ENCODE measurements around the gene PKP1.
"Not testable (repeated sequence)": the region's sequence is repeated elsewhere in the genome, so short reads cannot be mapped to it uniquely, and the experiment has no call there.

The PKP1 gene, protein sequence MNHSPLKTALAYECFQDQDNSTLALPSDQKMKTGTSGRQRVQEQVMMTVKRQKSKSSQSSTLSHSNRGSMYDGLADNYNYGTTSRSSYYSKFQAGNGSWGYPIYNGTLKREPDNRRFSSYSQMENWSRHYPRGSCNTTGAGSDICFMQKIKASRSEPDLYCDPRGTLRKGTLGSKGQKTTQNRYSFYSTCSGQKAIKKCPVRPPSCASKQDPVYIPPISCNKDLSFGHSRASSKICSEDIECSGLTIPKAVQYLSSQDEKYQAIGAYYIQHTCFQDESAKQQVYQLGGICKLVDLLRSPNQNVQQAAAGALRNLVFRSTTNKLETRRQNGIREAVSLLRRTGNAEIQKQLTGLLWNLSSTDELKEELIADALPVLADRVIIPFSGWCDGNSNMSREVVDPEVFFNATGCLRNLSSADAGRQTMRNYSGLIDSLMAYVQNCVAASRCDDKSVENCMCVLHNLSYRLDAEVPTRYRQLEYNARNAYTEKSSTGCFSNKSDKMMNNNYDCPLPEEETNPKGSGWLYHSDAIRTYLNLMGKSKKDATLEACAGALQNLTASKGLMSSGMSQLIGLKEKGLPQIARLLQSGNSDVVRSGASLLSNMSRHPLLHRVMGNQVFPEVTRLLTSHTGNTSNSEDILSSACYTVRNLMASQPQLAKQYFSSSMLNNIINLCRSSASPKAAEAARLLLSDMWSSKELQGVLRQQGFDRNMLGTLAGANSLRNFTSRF

GRCh38 chr1:201282931-201283829, at the start of gene PKP1:
Gene PKP1, plus strand, starts transcription at chr1:201283506. Its CDS starts 197 bp downstream, at chr1:201283703.
- DNase-seq = peak; percentile 85

- DNase-seq = not testable (repeated sequence)
Measured at GRCh38 chr1:201239646-201240045, 43.7 kb upstream of the PKP1 start.

DNA sequence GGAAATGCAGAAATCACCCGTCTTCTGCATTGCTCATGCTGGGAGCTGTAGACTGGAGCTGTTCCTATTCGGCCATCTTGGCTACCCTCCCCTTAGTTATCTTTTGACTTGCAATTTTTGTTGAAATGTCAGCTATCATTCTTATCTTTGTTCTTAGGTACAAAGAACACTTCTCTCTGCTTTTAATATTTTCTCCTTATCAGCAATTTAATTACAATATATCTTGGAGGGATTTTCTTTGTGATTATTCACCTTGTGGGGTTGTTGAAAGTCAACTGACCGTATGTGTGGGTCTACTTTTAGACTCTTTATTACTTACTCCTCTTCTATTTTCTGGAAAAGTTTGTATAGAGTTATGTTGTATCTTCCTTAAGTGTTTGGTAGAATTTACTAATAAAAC, 43.1 kb upstream of the PKP1 start:
- DNase-seq = no peak

DNA sequence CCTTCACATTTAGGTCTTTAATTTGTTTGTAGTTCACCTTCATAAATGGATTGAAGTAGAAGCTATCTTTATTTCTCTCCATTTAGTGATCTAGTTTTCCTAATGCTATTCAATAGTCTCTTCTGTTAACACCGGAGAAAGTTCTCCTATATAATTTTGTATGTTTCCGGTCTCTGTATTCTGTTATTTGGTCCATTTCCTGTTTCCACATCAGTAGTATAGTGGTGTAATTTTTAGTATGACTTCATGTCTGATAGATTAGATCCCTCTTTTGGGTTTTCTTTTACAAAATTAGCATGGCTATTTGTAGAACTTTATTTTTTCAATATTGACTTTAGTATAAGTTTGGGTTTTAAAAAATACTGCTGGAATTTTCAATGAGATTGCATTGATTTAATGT, 41.6 kb upstream of the PKP1 start:
- DNase-seq = no peak

DNA sequence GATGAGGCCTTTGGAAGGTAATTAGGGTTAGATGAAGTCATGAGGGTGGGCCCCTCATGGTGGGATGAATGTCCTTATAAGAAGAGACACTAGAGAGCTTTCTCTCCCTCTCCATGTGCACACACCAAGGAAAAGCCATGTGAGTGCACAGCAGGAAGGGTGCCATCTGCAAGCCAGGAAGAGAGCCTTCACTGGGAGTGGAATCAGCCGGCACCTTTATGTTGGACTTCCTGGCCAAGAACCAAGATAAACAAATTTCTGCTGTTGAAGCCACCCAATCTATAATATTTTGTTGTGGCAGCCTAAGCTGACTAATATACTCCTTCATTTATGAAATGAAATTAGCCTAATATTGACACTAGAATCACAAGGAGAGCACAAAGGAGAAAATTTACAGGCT, 38.2 kb upstream of the PKP1 start:
- DNase-seq = peak; percentile 76

GRCh38 chr1:201248721-201249559, 34.4 kb upstream of the PKP1 start:
- DNase-seq = no peak

DNA sequence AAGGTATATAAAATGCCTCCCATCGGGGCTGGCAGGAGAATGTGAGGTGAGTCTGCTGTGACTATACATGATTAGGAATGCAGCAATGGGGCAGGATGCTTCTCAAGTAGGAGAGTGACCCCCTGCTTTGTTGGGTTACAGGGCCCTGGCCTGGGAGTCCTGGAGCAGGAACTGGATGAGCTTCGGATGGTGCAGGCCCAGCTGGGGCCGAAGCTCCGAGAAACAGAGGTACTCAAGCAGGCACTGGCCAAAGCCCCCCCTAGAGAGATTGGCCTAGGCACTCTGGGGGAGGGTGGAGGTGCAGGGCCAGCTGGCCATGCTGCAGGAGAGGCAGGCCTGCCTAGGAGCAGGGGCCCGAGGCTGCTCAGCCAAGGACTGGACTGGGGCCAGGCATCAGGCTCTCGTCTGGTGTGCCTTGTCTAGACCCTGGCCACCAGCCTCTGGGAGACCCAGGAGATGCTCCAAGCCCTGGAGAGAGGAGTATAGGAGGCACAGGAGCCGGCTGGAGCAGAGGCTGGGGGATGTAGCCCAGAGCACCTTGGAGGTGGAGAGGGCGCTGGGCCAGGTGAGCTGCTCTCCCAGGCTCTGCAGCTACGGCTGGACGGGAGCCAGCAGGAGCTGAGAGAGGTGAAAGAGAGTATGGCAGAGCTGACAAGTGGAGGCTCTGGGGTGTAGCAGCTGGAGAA, 32.8 kb upstream of the PKP1 start:
- DNase-seq = no peak

DNA sequence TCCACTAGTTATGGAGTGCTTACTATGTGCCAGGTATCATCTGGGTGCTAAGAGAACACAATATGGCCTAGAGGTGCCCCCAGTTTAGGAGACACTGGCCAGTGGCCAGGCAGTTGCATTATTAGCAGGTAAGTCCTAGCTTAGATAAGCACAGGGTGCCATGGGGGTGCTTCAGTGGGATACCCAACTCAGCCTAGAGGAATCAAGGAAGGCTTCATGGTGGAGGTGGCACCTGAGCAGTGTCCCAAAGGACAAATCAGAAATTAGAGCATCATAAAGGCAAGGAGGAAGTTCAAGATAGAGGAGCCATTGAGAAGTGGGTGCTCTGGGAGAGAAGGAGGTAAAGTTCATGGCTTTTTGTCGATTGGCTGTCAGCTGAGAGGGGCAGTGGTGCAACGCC, 31.9 kb upstream of the PKP1 start:
- no peak for DNase-seq

DNA sequence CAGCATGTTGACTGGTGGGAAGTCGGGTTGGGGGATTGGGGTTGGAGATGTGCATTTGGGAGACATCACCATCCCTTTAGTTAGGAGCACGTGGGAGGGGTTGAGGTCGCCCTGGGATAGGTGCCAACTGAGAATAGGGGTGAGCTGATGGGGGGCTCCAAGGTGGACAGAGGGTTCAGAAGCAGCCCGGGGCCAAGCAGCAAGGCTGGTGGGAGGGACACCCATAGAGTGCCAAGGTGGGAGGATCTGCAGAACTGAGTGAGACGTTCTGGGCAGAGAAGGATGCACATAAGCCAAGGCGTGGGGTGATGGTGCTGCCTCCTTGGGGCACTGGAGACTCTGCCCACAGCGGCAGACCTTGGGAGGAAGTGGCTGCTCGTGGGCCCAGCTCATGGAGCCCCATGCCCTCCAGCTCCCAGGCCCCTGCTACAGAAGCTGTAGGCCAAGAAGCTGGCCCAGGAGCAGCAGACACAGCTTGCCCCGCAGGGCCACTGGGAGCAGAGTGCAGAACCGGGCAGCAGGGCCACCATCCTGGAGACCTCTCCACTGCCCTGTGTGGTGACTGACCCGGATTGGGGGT, 31.4 kb upstream of the PKP1 start:
- DNase-seq = no peak

DNA sequence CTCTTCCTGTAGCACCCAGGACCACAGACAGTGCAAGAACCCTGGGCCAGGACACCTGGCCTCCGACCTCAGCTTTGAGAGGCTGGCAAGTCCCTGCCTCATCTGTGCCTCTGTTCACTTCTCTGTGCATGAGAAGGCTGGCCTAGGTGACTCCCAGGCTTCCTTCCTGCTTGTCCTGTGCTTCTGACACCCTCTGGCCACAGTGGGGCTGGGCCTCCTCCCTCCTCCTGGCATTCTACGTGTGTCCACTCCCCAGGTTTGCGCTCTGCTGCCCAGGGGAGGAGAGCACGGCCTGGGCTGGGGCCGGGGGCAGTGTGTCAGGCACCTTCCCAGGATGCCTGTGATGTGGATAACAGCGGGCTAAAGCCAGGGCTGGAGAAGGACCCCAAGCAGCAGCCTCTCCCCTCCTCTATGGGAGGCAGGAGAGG, 30.3 kb upstream of the PKP1 start:
- no peak for DNase-seq

DNA sequence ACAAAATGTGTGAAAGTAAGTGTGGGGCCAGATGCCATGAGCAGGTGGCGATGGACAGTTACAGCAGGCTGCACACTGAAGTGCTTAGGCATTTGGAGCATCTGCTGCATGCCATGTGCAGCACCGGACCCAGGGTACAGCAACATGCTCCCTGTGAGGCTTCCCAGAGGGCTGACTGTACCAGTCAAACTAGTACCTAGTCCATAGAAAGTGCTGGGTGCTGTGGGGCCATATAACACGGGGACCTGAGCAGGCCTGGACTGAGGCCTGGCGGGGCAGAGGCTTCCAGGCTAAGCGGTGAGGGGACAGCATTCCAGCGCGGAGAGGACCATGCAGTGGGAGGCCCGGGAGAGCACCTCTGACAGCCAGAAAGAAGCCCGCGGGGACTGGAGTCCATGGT, 29.9 kb upstream of the PKP1 start:
- no peak for DNase-seq

- no peak for DNase-seq
Measured at GRCh38 chr1:201253906-201254624, 29.2 kb upstream of the PKP1 start.

GRCh38 chr1:201254625-201255478, 28.5 kb upstream of the PKP1 start:
- DNase-seq = peak; percentile 42

DNA sequence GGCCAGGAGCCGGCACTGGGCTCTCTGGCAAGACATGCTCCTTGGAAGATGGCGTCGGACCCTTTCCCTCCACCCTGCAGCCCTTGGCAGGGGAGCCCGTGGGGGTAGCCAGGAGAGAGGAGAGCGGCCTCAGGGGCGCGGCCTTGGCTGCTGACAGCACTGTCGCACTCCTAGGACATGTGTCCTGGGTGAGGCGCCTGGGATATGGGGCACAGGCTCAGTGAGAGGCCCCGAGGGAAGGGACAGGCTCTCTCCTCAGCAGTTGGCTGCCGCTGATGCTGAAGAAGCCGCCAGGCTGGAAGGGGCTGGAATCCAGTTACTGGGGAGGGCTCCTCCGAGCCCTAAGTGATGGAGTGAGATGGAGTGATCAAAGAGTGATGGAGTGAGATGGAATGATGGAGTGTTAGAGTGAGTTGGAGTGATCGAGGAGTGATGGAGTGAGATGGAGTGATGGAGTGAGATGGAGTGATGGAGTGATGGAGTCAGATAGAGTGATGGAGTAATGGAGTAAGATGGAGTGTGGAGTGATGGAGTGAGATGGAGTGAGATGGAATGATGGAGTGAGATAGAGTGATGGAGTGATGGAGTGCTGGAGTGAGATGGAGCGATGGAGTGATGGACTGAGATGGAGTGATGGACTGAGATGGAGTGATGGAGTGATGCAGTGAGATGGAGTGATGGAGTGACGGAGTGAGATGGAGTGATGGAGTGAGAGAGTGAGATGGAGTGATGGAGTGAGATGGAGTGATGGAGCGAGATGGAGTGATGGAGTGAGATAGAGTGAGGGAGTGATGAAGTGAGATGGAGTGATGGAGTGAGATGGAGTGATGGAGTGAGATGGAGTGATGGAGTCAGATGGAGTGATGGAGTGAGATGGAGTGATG, 27.6 kb upstream of the PKP1 start:
- DNase-seq = no peak

GRCh38 chr1:201258132-201258531, 25.2 kb upstream of the PKP1 start:
- not testable (repeated sequence) for DNase-seq

DNA sequence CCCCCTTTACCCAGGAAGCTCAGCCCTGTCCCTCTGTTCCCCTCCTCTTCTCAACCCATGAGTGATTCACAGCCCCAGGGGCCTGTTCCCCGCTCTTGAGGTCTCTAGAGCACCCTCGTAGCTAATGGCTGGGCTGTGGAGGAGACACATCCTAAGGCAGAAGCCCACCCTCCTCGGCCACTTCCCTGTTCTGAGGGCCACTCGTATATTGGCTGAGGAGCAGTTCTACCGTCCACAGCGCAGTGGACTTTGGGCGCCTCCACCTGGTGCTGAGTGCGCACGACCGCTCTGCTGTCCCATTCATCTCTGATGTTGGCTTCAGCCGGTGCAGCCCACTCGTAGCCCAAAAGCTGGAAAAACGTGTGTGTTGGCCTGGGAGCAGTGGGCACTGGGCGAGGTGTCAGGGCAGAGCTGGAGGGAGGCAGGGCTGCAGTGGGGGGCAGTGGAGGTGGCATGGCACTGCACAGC, 24.5 kb upstream of the PKP1 start:
- peak; percentile 17 for DNase-seq

DNA sequence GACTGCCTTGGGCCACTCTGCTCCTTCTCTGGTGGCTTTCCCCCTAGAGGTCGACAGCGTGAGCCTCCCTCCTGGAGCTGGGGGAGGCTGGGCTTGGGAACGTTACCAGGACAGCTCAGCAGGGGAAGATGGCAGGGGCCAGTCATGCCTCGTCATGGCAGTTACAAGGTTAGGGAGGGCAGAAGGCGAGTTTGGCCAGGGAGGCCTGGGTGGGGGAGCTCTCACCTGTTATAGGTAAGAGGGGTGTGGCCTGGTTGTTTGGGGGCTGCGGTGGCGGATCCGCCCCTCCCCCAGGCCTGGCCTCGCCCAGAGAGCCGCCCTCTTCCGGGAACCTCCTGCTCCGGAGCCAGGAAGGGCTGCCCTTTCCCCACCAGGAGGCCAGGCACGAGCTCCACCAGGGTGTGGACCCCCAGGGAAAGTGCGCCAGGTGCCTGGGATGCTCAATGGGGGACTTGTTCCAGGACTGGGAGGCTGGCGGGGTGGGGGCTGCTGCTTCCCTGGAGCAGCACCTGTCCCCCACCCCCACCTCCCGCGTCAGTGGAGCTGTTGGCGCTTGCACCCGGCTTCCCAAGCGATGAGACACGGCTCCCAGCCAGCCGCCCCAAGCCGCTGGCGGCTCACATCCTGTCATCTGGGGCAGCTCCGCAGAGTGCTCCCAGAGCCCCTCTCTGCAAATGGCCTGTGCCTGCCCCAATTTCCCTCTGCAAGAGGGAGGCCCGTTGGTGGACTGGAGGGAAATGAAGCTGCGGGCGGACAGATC, 23.6 kb upstream of the PKP1 start:
- peak; percentile 91 for DNase-seq

GRCh38 chr1:201260236-201260590, 23.1 kb upstream of the PKP1 start:
- DNase-seq = peak; percentile 81

All from NCI-H146 (cell line).